ENCODE measurements around the gene TRMT44. TPM values are rescaled to one million over a fixed set of nuclear protein-coding genes. Genes with fewer than 3 reads are reported as not detected.
"Not testable (repeated sequence)": the region's sequence is repeated elsewhere in the genome, so short reads cannot be mapped to it uniquely, and the experiment has no call there.

Gene TRMT44
- total and polyA plus RNA-seq, 5 experiments from 2014 or later, result 11.3 to 37.5 (median 15.4) TPM

GRCh38 chr4:8474856-8475255 lies 34.3 kb downstream of the TRMT44 start:
- POLR2A ChIA-PET, result no interaction called here
- H3K9me3 Mint-ChIP-seq, result no peaks in the 10 kb centered on the region
- H3K27me3 Mint-ChIP-seq, result no peaks in the 10 kb centered on the region
- no peak for ATAC-seq
- no peak overlapping the region for H3K27ac Mint-ChIP-seq
- H3K4me3 Mint-ChIP-seq, result no peak overlapping the region
- DNase-seq, result no peak
- peaks cover 0 to 5% (median under 1%) of the 10 kb centered on the region in 4 donors for H3K4me1 Mint-ChIP-seq
- peaks cover 0 to 25% (median 3%) of the 10 kb centered on the region in 3 donors for H3K36me3 Mint-ChIP-seq

DNA sequence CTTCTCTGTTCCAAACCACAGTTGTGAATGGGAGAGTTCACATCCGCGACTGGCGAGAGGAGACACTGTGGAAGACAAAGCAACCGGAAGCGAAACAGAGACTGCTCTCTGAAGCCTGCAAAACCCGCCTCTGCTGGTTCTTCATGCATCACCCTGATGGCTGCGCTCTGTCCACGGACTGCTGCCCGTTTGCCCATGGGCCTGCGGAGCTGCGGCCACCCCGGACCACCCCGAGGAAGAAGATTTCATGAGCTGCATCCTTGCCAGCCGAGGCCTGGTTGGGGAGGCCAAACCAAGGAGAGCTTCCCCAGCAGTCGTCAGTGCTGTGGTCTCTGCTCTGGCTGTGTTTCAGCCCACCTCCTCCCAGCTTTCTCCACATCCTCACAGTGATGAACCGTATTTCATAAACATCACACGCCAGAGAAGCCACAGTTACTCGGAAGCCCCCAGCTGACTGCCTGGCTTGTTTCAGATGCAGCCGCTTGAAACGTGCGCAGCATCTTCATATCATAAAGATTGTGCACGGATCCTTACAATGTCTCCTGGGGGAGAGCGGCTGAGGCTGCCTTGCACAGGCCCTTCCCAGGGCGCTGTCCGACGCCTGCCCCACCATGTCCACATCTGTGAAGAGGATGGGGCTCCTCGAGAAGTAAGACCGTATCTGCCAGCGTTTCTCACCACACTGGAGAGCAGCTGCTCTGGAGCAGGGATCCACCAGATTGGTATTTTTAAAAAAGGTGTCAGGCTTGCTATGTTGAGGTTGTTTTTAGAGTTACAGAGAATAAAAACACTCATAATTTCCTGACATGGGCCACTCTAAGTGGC lies 35.4 kb downstream of the TRMT44 start:
- DNase-seq, result peak in 1 of 10 donors; percentile 10
- Mint-ChIP-seq H3K27me3 (no peaks in the 10 kb centered on the region), H3K36me3 (peaks cover 0 to 21% (median 3%) of the 10 kb centered on the region in 3 donors), H3K27ac (no peak overlapping the region), H3K4me1 (peaks cover 0 to 7% (median under 1%) of the 10 kb centered on the region in 4 donors), H3K4me3 (no peak overlapping the region), H3K9me3 (no peaks in the 10 kb centered on the region)
- ATAC-seq, result no peak
- POLR2A ChIA-PET, result no interaction called here

DNA sequence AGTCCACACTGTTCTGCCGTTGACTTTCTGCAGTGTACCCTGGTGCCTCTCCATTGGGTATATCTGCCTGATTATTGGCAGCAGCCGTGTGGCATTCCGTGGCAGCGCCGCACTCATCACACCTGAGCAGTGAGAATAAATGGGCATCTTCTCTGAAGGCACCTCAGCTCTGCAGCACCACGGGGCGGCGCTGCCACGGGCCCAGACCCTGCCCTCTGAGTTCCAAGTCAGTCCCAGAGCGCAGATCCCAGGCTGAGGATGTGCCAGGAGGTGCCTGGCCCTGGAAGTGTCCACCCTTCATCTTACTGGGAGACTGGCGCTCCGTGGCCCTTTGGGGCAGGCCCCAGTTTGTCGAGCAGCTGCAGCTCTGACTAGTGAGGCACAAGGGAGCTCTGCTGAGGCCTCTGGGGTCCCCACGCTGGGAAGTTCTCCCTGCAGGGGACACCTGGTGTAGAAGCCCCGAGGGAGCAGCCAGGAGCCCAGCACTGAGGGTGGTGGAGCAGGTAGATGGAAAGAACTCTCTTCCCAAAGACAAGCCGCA lies 36.6 kb downstream of the TRMT44 start:
- peak in 1 of 10 donors; percentile 50 for DNase-seq
- Mint-ChIP-seq H3K9me3 (no peaks in the 10 kb centered on the region), H3K27me3 (no peaks in the 10 kb centered on the region), H3K36me3 (peaks cover 0 to 21% (median 3%) of the 10 kb centered on the region in 3 donors), H3K4me1 (peaks cover 0 to 4% (median 0%) of the 10 kb centered on the region in 4 donors), H3K4me3 (no peak overlapping the region), H3K27ac (no peak overlapping the region)
- ATAC-seq, result no peak
- POLR2A ChIA-PET, result no interaction called here

DNA sequence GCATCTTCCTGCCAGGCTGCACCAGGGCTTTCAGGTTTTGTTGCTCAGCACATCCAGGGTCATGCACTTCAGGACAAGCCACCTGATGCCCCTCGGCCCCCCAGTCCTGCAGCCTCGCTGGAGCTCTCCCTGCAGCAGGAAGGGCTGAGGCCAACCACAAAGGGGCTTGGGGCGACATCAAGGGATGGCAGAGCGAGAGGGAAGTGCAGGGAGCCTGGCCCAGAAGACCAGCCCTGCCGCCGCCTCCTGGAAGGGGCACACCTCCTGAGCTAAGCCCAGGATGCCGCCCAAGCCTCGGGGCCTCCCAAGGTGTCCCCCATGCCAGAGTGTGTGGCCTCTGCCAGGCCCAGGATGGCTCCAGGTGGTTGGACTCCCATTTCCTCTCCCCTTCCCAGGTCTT lies 37.1 kb downstream of the TRMT44 start:
- Mint-ChIP-seq H3K27ac (no peak overlapping the region), H3K27me3 (no peaks in the 10 kb centered on the region), H3K4me3 (no peak overlapping the region), H3K4me1 (peaks cover 0 to 4% (median 0%) of the 10 kb centered on the region in 4 donors), H3K9me3 (no peaks in the 10 kb centered on the region), H3K36me3 (peaks cover 0 to 21% (median 3%) of the 10 kb centered on the region in 3 donors)
- no peak for ATAC-seq
- peak in 1 of 10 donors; percentile 38 for DNase-seq
- POLR2A ChIA-PET, result no interaction called here

- H3K4me1 Mint-ChIP-seq, result peaks cover 0 to 7% (median 0%) of the 10 kb centered on the region in 4 donors
- H3K27ac Mint-ChIP-seq, result no peak overlapping the region
- no peak for ATAC-seq
- H3K9me3 Mint-ChIP-seq, result no peaks in the 10 kb centered on the region
- no peak overlapping the region for H3K4me3 Mint-ChIP-seq
- DNase-seq, result peak in 1 of 10 donors; percentile 50
- POLR2A ChIA-PET, result no interaction called here
- peaks cover 0 to 21% (median 3%) of the 10 kb centered on the region in 3 donors for H3K36me3 Mint-ChIP-seq
- peaks cover 0 to 3% (median 0%) of the 10 kb centered on the region in 5 donors for H3K27me3 Mint-ChIP-seq
Measured at GRCh38 chr4:8478371-8478770, 37.8 kb downstream of the TRMT44 start.

GRCh38 chr4:8478801-8479744 lies 38.5 kb downstream of the TRMT44 start:
- Mint-ChIP-seq H3K9me3 (no peaks in the 10 kb centered on the region), H3K27ac (peak overlapping the region in 1 of 10 donors; percentile 31), H3K4me1 (peaks cover 0 to 7% (median 0%) of the 10 kb centered on the region in 4 donors), H3K36me3 (peaks cover 0 to 21% (median 3%) of the 10 kb centered on the region in 3 donors), H3K27me3 (peaks cover 0 to 5% (median 0%) of the 10 kb centered on the region in 5 donors), H3K4me3 (no peak overlapping the region)
- DNase-seq (peak in 1 of 10 donors; percentile 58), ATAC-seq (no peak)
- POLR2A ChIA-PET, result no interaction called here

- Mint-ChIP-seq H3K27ac (no peak overlapping the region), H3K27me3 (peaks cover 0 to 16% (median 0%) of the 10 kb centered on the region in 5 donors), H3K9me3 (no peaks in the 10 kb centered on the region), H3K4me3 (no peak overlapping the region), H3K36me3 (peaks cover 0 to 21% (median 3%) of the 10 kb centered on the region in 3 donors), H3K4me1 (peaks cover 0 to 15% (median 0%) of the 10 kb centered on the region in 4 donors)
- DNase-seq, result peak in 1 of 10 donors; percentile 21
- no peak for ATAC-seq
- POLR2A ChIA-PET, result no interaction called here
Measured at GRCh38 chr4:8480221-8480620, 39.6 kb downstream of the TRMT44 start.

- peak overlapping the region in 1 of 10 donors; percentile 46 for H3K27ac Mint-ChIP-seq
- H3K4me1 Mint-ChIP-seq, result peaks cover 0 to 15% (median 0%) of the 10 kb centered on the region in 4 donors
- H3K4me3 Mint-ChIP-seq, ATAC-seq, H3K36me3 Mint-ChIP-seq, H3K9me3 Mint-ChIP-seq, POLR2A ChIA-PET: not testable (repeated sequence)
- H3K27me3 Mint-ChIP-seq, result peaks cover 0 to 16% (median 0%) of the 10 kb centered on the region in 5 donors
- DNase-seq, result peak in 1 of 10 donors; percentile 30
Measured at GRCh38 chr4:8486643-8487042, 46.1 kb downstream of the TRMT44 start.

DNA sequence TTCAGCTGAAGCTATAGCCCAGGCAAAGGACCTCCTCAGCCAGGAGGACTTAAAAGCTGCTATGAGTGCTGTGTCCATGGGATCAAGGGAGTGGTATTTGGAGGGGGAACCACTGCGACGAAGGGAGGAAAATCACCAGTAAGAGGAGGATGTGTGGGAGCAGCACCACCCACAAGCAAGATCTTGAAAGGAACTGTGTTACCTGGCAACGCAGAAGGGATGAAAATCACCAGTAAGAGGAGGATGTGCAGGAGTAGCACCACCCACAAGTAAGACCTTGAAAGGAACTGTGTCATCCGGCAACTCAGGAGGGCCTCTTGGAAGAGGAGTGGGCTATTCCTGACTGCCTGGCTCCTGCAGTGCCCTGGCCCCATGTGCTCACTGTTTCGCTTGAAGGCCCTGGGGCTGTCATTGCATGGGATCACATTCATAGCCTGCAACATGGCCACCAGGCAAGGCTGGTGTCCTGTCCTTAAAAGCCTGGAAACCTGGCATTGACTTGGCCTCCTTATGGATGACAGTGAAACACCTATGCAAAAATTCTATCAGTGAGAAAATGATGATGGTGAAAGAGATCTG lies 48.3 kb downstream of the TRMT44 start:
- Mint-ChIP-seq H3K9me3 (peaks cover 0 to 5% (median 0%) of the 10 kb centered on the region in 9 donors), H3K36me3 (peaks cover 2 to 13% (median 4%) of the 10 kb centered on the region in 3 donors), H3K27me3 (peaks cover 0 to 13% (median 0%) of the 10 kb centered on the region in 5 donors), H3K4me1 (peaks cover 0 to 10% (median 0%) of the 10 kb centered on the region in 4 donors), H3K4me3 (no peak overlapping the region), H3K27ac (no peak overlapping the region)
- POLR2A ChIA-PET, result no interaction called here
- no peak for DNase-seq
- no peak for ATAC-seq

DNA sequence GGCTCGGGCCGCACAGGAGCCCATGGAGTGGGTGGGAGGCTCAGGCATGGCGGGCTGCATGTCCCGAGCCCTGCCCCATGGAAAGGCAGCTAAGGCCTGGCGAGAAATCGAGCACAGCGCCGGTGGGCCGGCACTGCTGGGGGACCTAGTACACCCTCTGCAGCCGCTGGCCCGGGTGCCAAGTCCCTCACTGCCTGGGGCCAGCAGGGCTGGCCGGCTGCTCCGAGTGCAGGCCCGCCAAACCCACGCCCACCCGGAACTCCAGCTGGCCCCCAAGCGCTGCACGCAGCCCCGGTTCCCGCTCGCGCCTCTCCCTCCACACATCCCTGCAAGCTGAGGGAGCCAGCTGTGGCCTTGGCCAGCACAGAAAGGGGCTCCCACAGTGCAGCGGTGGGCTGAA lies 50.9 kb downstream of the TRMT44 start:
- POLR2A ChIA-PET, result not testable (repeated sequence)

GRCh38 chr4:8492174-8492573 lies 51.6 kb downstream of the TRMT44 start:
- POLR2A ChIA-PET, result no interaction called here
- H3K27me3 Mint-ChIP-seq, result no peaks in the 10 kb centered on the region
- H3K4me1 Mint-ChIP-seq, result no peaks in the 10 kb centered on the region
- H3K36me3 Mint-ChIP-seq, result peaks cover 5 to 23% (median 17%) of the 10 kb centered on the region in 3 donors
- H3K9me3 Mint-ChIP-seq, result peaks cover 0 to 13% (median 3%) of the 10 kb centered on the region in 9 donors
- DNase-seq (no peak), ATAC-seq (no peak)
- no peak overlapping the region for H3K4me3 Mint-ChIP-seq
- no peak overlapping the region for H3K27ac Mint-ChIP-seq

More for the DNA sequence above, 50.9 kb downstream of the TRMT44 start:
- not testable (repeated sequence) for ATAC-seq, H3K4me3 Mint-ChIP-seq, H3K9me3 Mint-ChIP-seq, H3K4me1 Mint-ChIP-seq, DNase-seq, H3K27me3 Mint-ChIP-seq, H3K27ac Mint-ChIP-seq
- H3K36me3 Mint-ChIP-seq, result peaks cover 5 to 20% (median 17%) of the 10 kb centered on the region in 3 donors

DNA sequence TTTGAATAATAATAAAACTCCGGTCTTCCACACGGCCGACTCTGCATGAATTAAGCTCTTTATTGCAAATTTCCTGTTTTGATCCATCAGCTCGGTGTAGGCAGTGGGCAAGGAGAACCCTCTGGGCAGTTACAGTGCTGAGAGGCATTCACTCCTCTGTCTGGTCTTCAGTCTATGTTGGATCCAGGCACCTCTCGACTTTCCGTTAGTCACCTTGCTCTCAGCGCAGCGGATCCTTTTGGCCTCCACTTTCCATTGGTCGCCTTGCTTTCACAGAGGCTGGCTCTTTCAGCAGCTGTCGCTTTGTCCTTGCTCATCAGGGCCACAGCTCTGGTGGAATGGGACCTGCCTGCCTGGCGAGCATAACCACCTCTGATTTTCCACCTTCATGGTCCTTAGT lies 52.9 kb downstream of the TRMT44 start:
- ATAC-seq (no peak), DNase-seq (no peak)
- POLR2A ChIA-PET, result no interaction called here
- Mint-ChIP-seq H3K27ac (no peak overlapping the region), H3K36me3 (peaks cover 5 to 24% (median 22%) of the 10 kb centered on the region in 3 donors), H3K4me3 (no peak overlapping the region), H3K27me3 (no peaks in the 10 kb centered on the region), H3K9me3 (peaks cover 0 to 25% (median 11%) of the 10 kb centered on the region in 9 donors), H3K4me1 (peaks cover 0 to 2% (median 0%) of the 10 kb centered on the region in 4 donors)

Data from naive thymus-derived CD8-positive, alpha-beta T cell (primary cell).